SK-N-MC (cell line): Measurements from ENCODE around the gene ULK4.
A peak's percentile ranks its signal among the peaks of the same experiment; 100 is the strongest.

Source experiments
- DNase-seq: peaks from one replicate; pipeline ENCODE4 v3.0.0-alpha.2; 2011; ENCODE audit warnings: low read depth, low spot score
- H3K27ac ChIP-seq: fragments of 200-600 bp; sonication (generic); 2 replicates; pipeline ENCODE4 v1.5.1; 2016; ENCODE audit warnings: mixed run types
- H3K36me3 ChIP-seq: fragments of 200-600 bp; sonication (generic); 2 replicates; pipeline ENCODE4 v1.6.1; 2017; ENCODE audit warnings: antibody characterized with exemption, low read length, mixed read lengths; ENCODE audit not compliant: insufficient read depth
- H3K4me3 ChIP-seq: fragments of 200-600 bp; sonication (generic); 2 replicates; pipeline ENCODE4 v1.5.1; 2016
- H3K9ac ChIP-seq: fragments of 200-600 bp; sonication (generic); 2 replicates; pipeline ENCODE4 v1.8.0; 2017; ENCODE audit warnings: mixed run types, mixed read lengths; ENCODE audit not compliant: insufficient read length
- H3K9me3 ChIP-seq: fragments of 200-600 bp; sonication (generic); 2 replicates; pipeline ENCODE4 v1.6.1; 2017; ENCODE audit warnings: low read depth, mild to moderate bottlenecking, antibody characterized with exemption, low read length, moderate library complexity, mixed read lengths
- EZH2 ChIP-seq: fragments of 200-600 bp; sonication (generic); IDR thresholded peaks from one replicate; pipeline ENCODE4 v1.6.1; 2017; ENCODE audit warnings: antibody characterized with exemption
- FOXP2 ChIP-seq: optimal IDR thresholded peaks from 2 replicates; pipeline ENCODE3; 2011; ENCODE audit warnings: mild to moderate bottlenecking, moderate library complexity; ENCODE audit not compliant: insufficient read depth; ENCODE audit errors: extremely low read length, control extremely low read depth
- POLR2AphosphoS5 ChIP-seq: IDR thresholded peaks from 2 replicates; pipeline ENCODE4 v1.6.1; 2012; ENCODE audit warnings: mild to moderate bottlenecking, low read depth, low read length, borderline replicate concordance

ULK4 gene

DNA sequence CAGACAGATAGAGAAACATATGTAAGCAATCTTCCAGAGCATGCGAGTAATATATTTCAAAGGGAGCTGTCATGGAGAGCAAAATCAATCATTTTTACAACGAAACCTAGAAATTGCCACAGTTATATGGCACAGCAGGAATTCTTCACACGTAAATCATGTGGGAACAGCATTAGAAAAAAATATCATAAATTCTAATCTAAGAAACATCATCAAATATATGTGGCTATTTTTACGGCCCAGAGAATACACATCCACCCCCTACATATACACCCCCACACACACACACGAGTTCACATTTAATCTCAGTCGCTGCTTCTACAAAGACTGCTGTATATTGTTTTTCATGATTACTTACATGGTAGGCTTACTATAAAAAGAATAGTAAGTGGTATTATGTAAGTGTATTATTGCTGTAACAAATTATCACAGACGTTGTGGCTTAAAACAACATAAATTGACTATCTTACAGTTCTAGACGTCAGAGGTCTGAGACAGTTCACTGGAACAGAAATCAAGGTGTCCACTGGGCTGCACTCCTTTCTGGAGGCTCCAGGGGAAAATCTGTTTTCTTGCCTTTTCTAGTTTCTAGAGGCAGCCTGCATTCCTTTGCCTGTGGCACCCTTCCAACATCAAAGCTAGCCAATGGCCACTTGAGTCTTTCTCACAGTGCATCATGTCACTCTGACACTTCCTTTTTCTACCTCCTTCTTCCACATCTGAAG is 363.3 kb downstream of the ULK4 start:
- Histone ChIP-seq H3K9ac (no peak overlapping the region), H3K9me3 (no peaks in the 10 kb centered on the region), H3K4me3 (0 out of 2 replicates have a peak overlapping the region, but pooled peaks have one; percentile 28), H3K36me3 (no peaks in the 10 kb centered on the region), H3K27ac (no peak overlapping the region)
- TF ChIP-seq POLR2AphosphoS5 (no peak), EZH2 (no peak), FOXP2 (no peak)
- DNase-seq = peak; percentile 18

DNA sequence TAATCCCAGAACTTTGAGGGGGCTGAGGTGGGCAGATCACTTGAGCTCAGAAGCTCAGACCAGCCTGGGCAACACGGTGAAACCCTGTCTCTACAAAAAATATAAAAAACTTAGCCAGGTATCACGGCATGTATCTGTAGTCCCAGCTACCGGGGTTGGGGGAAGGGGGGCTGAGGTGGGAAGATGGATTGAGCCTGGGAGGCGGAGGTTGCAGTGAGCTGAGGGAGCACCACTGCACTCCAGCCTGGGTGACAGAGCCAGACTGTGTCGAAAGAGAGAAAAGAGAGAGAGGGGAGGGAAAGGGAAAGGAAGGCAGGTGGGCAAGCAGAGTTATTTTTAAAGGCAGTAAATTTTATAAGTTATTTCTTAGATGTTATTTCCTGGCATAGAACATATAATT is 368.1 kb downstream of the ULK4 start:
- Histone ChIP-seq H3K4me3 (no peak overlapping the region), H3K9ac (no peak overlapping the region), H3K27ac (no peak overlapping the region), H3K36me3 (no peaks in the 10 kb centered on the region), H3K9me3 (no peaks in the 10 kb centered on the region)
- TF ChIP-seq POLR2AphosphoS5 (no peak), EZH2 (no peak), FOXP2 (no peak)
- DNase-seq = no peak

DNA sequence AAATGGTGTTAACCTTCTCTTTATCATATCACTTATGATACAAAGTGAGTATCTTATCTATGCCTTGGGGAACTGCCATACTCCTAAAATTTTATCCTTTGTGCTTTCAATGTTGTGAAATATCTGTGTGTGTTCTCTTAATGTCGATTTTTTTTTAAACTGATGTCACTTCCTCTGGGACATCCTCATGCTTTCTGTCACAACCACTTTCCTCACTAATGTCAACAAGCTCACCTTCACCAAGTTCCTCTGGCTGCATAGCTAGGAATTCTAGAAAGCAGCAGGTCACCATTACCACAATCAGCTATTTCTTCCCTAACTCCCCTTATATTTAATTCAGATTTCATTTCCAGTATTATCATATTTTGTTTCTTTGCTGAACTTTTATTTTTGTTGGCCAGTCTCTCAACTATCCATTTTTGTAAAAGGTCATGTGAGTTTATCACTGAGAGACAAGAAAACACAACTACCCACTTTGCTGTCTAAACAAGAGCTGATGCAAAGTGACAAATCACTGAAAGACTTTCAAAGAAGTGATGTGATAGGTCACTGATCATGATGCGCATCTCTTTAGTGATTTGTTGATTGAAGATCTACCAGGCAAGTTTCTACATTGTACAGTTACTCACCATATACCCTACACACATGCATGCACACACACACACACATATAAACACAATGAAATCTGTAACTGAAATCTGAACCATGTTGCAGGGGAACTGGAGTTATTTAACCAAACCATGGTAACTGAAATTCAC is 369.0 kb downstream of the ULK4 start:
- H3K27ac ChIP-seq = no peak overlapping the region
- H3K9ac ChIP-seq = no peak overlapping the region
- no peak overlapping the region for H3K4me3 ChIP-seq
- no peaks in the 10 kb centered on the region for H3K36me3 ChIP-seq
- no peaks in the 10 kb centered on the region for H3K9me3 ChIP-seq
- DNase-seq = no peak
- no peak for TF ChIP-seq POLR2AphosphoS5
- no peak for TF ChIP-seq EZH2
- TF ChIP-seq FOXP2 = no peak

DNA sequence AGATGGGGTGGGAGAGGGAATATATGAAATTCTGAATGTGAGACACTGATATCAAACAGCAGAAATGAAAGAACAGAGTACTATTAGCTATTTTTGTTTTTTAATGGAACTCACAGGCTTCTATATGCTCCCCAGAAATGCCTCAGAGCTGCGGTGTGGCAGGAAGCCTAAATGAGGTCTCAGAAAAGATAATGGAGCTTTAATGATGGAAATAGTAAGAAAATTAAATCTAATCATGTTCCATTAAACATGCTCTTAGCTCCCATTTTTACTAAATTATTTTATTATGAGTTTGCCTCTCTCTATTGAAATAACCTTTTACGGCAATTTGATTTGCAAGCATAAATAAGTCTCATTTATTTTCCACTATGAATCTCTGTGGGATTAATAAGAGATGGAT is 378.9 kb downstream of the ULK4 start:
- H3K9ac ChIP-seq = no peak overlapping the region
- H3K27ac ChIP-seq = no peak overlapping the region
- H3K4me3 ChIP-seq = no peak overlapping the region
- no peak for TF ChIP-seq POLR2AphosphoS5
- TF ChIP-seq EZH2 = no peak
- TF ChIP-seq FOXP2 = no peak
- no peaks in the 10 kb centered on the region for H3K36me3 ChIP-seq
- H3K9me3 ChIP-seq = no peaks in the 10 kb centered on the region
- DNase-seq = no peak

DNA sequence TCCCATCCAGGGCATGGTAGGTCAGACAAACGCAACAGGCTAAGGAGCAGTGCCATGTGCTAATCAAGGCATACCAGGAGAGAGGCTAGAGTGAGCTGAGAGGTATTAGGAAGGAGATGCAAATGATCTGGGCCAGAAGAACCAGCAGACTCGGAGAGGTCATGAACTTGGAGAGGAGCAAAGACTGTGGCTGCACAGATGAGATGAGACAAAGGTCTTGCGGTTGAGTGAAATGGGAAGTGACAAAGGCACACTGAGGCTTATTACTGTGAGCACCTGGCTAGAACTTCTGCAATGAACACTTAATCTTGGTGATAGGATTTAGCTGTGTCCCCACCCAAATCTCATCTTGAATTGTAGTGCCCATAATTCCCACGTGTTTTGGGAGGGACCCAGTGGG is 380.2 kb downstream of the ULK4 start:
- DNase-seq = no peak
- Histone ChIP-seq H3K9me3 (no peaks in the 10 kb centered on the region), H3K36me3 (no peaks in the 10 kb centered on the region), H3K27ac (no peak overlapping the region), H3K4me3 (no peak overlapping the region), H3K9ac (no peak overlapping the region)
- no peak for TF ChIP-seq FOXP2
- TF ChIP-seq EZH2 = no peak

DNA sequence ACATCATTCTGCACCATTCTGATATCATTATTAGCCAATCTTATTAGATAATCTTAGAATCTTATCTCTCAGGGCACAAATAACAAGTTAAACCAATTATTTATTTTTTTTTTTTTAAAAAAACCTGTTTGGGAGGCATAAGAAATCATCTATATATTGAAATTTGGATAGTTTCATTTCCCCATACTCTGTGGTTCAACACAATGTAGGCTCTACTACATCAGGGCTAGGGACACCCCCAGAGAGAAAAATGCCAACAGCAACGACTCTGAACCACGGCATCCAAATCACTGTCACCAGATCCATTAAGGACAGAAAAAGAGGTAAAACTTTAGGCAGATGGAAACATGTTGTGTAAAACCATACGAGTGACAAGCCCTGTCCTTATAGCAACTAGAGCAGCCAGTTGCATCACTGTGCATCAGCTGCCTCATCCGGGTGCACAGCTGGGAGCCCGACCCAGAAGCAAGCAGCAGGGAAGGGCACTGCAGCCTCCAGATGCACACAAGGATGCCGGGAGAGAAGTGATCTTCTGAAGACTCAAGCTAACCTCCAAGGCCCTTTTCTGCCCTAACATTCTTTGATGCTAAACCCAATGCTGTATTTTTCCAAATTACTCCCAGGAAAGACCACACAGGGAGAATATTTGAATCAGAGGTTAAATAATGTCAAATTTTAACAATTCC is 381.5 kb downstream of the ULK4 start:
- Histone ChIP-seq H3K9me3 (no peaks in the 10 kb centered on the region), H3K36me3 (no peaks in the 10 kb centered on the region), H3K4me3 (no peak overlapping the region), H3K9ac (no peak overlapping the region), H3K27ac (no peak overlapping the region)
- no peak for DNase-seq
- no peak for TF ChIP-seq FOXP2

DNA sequence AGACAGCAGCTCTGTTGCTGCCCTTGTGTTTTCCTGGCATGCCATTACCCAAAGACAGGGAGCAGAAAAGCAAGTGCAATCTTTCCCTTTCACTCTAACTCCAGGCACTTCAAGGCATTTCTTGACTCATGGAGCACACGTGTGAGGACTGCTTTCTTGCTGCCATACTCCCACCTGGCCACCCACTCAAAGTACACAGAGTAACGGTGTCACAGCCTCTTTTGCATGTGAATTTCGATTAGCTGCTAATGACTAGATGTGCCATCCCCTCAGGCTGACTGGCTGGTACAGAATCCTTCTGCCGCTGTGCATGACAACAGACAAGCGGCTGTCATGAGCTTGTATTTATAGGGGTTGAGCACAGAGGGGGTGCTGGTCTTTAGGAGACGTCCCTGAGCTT is 382.0 kb downstream of the ULK4 start:
- TF ChIP-seq FOXP2 = no peak
- TF ChIP-seq EZH2 = no peak
- no peak for TF ChIP-seq POLR2AphosphoS5

DNA sequence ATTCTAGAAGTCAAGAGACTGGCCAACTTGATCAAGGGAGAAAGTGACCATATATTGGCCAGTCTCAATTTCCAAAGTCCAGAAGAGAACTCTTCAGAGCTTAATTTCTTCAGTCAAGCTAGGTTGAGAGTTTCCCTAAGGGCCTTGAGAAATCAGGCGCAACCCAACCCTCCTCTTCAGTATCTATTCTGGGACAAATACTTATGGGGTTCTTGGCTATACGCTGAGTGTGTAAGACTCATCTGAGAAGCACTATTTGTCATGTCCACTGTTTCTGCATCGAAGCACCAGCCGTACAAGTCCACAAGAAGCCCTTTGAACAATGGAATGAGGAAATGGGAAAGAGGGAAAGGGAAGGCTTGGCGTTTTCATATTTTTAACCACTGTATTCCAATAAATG is 383.1 kb downstream of the ULK4 start:
- H3K9ac ChIP-seq = no peak overlapping the region
- DNase-seq = no peak
- H3K9me3 ChIP-seq = no peaks in the 10 kb centered on the region
- no peaks in the 10 kb centered on the region for H3K36me3 ChIP-seq
- TF ChIP-seq FOXP2 (no peak), EZH2 (no peak), POLR2AphosphoS5 (no peak)
- H3K4me3 ChIP-seq = no peak overlapping the region
- no peak overlapping the region for H3K27ac ChIP-seq

More for the DNA sequence above, 382.0 kb downstream of the ULK4 start:
- Histone ChIP-seq H3K36me3 (no peaks in the 10 kb centered on the region), H3K27ac (no peak overlapping the region), H3K4me3 (no peak overlapping the region), H3K9ac (no peak overlapping the region), H3K9me3 (no peaks in the 10 kb centered on the region)
- no peak for DNase-seq

DNA sequence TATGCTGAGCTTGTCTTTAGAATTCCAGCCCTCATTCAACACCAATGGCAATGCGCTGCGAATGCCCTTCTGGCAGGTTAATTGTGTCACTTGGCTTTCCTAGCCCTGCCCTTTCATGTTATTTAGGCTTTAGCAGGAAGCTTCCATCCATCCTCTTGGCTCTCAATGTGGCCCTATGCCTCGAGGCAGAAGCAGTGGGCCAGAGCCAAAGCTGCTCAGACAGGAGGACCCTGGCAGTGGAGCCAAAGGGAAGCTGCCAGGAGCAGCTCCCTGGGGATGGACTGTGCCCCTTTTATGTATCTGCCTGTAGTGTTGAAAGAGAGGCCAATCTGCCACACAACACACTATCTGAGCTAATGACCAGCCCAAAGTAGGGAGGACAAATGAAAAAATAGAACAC is 386.2 kb downstream of the ULK4 start:
- Histone ChIP-seq H3K4me3 (peak overlapping the region; percentile 36; the same call in 1 of the 2 replicates), H3K36me3 (no peaks in the 10 kb centered on the region), H3K9me3 (no peaks in the 10 kb centered on the region), H3K9ac (no peak overlapping the region), H3K27ac (0 out of 2 replicates have a peak overlapping the region, but pooled peaks have one; percentile 31)
- TF ChIP-seq EZH2 (no peak), FOXP2 (no peak), POLR2AphosphoS5 (no peak)
- no peak for DNase-seq
